Activated CD4-positive, alpha-beta memory T cell treated with anti-CD3 and anti-CD28 coated beads for 36 hours (primary cell): Measurements from ENCODE around the gene CUX1. TPM values are rescaled to one million over a fixed set of nuclear protein-coding genes. Genes with fewer than 3 reads are reported as not detected.

Experiments
- CTCF ChIA-PET: fragments of 350-600 bp; sonication (Branson Sonifier 250); formaldehyde crosslinking; loops from one replicate; lab custom pipeline; 2021; ENCODE audit warnings: antibody characterized with exemption, inconsistent platforms; lab: Charles Lee
- POLR2A ChIA-PET: fragments of 350-600 bp; sonication (Branson Sonifier 250); formaldehyde crosslinking; loops from one replicate; lab custom pipeline; 2021; ENCODE audit warnings: antibody characterized with exemption; lab: Charles Lee
- DNase-seq: peaks from one replicate; pipeline ENCODE4 v3.0.0-alpha.2; 2020
- H3K27ac Mint-ChIP-seq: one replicate; pipeline ENCODE4 v1.8.0; 2021; ENCODE audit warnings: mixed read lengths
- H3K27me3 Mint-ChIP-seq: one replicate; pipeline ENCODE4 v1.8.0; 2021; ENCODE audit warnings: mixed read lengths
- H3K36me3 Mint-ChIP-seq: one replicate; pipeline ENCODE4 v1.8.0; 2021; ENCODE audit warnings: mixed read lengths
- H3K4me1 Mint-ChIP-seq: one replicate; pipeline ENCODE4 v1.8.0; 2021; ENCODE audit warnings: low read depth, mixed read lengths
- H3K4me3 Mint-ChIP-seq: one replicate; pipeline ENCODE4 v1.8.0; 2021; ENCODE audit warnings: mild to moderate bottlenecking, mixed read lengths
- H3K9me3 Mint-ChIP-seq: one replicate; pipeline ENCODE4 v1.8.0; 2021; ENCODE audit warnings: mixed read lengths
- intact Hi-C: fragments of 100-400 bp; cut with micrococcal nuclease; formaldehyde crosslinking; loops from one replicate; pipeline ENCODE4 v1.15.1; 2023
- total RNA-seq, 2 experiments: library from RNA; stranded (reverse); gene quantifications; one replicate each; pipeline ENCODE4 v1.2.3, GENCODE V29; 2021

Gene CUX1
- total RNA-seq, 2 experiments from 2014 or later = 25.1 TPM

DNA sequence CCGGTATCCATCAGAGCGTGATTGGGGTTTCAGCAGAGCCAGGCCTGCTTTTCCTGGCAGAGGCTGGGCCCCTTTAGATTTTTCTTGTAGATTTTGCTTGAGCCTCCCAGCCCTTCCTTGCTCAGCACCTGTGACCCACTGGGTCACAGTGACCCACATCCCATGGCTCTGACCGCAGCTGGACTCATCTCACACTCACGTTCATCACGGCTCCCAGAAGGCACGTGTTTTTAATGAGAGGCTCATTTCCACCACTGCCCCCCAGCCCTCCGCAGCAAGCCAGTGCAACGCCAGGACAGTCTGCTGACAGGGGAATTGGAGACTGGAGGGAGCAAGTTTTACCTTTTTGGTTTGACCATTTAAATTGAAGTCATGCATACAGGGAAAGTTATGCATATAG is 155.7 kb downstream of the CUX1 start:
- intact Hi-C loops = no loop called here
- Mint-ChIP-seq H3K4me3 (no peak overlapping the region), H3K4me1 (no peaks in the 10 kb centered on the region), H3K36me3 (peaks cover 7% of the 10 kb centered on the region), H3K27ac (no peak overlapping the region), H3K27me3 (no peaks in the 10 kb centered on the region), H3K9me3 (no peaks in the 10 kb centered on the region)
- POLR2A ChIA-PET = no interaction called here
- no peak for DNase-seq
- CTCF ChIA-PET = no interaction called here

DNA sequence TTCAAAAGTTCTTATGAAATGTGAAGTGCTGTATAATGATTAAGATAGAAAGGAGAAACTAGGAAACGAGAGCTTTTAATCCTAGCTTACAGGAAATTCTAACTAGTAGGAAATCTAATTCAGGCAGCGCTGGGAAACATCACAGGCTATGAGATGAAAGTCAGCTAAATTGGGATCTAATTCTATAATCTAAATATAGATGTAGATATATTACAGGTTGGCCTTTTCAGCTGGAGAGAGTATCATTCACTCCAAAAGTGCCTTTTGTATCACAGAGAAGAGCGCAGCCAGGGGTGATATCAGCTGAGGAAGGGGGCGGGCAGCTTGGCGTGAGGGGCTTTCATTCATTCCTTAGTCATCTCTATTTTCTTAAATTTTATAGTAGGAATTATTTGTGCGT is 157.0 kb downstream of the CUX1 start:
- no peak for DNase-seq
- Mint-ChIP-seq H3K4me1 (no peaks in the 10 kb centered on the region), H3K36me3 (peaks cover 7% of the 10 kb centered on the region), H3K9me3 (no peaks in the 10 kb centered on the region), H3K27me3 (no peaks in the 10 kb centered on the region), H3K27ac (no peak overlapping the region), H3K4me3 (no peak overlapping the region)
- intact Hi-C loops = no loop called here
- ChIA-PET POLR2A (no interaction called here), CTCF (no interaction called here)

DNA sequence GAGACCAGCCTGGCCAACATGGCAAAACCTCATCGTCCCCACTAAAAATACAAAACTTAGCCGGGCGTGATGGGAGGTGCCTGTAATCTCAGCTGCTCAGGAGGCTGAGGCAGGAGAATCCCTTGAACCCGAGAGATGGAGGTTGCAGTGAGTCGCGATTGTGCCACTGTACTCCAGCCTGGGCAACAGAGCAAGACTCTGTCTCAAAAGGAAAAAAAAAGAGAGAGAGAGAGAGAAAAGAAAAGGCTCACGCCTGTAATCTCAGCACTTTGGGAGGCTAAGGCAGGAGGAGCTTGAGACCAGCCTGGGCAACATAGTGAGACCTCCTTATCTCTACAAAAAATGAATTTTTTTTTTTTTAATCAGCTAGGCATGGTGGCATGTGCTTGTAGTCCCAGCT is 157.6 kb downstream of the CUX1 start:
- ChIA-PET CTCF (no interaction called here), POLR2A (no interaction called here)
- Mint-ChIP-seq H3K27ac (no peak overlapping the region), H3K4me3 (no peak overlapping the region), H3K4me1 (no peaks in the 10 kb centered on the region), H3K9me3 (no peaks in the 10 kb centered on the region), H3K27me3 (no peaks in the 10 kb centered on the region), H3K36me3 (peaks cover 7% of the 10 kb centered on the region)
- intact Hi-C loops = no loop called here
- DNase-seq = no peak

DNA sequence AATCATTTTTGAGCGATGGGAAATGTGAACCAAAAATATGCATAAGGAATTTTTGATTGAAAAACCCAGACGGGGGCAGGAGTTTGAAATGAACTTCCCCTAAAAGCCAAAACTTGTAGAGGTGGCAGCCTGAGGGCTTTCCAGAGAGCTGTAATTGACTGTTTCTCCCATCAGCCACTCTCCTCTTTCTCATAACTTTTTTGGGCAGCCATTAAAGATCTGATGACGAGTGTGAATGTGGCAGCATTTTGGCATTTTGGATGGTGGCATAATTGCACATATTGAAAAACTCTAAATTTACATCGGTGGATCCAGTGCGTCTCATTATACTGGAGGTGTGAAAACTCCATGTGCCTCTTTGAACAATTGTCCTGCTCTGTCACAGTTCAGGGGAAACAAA is 159.0 kb downstream of the CUX1 start:
- POLR2A ChIA-PET = no interaction called here
- Mint-ChIP-seq H3K27me3 (no peaks in the 10 kb centered on the region), H3K4me1 (no peaks in the 10 kb centered on the region), H3K4me3 (no peak overlapping the region), H3K27ac (no peak overlapping the region), H3K9me3 (no peaks in the 10 kb centered on the region), H3K36me3 (peaks cover 2% of the 10 kb centered on the region)
- no peak for DNase-seq
- CTCF ChIA-PET = no interaction called here
- intact Hi-C loops = no loop called here

DNA sequence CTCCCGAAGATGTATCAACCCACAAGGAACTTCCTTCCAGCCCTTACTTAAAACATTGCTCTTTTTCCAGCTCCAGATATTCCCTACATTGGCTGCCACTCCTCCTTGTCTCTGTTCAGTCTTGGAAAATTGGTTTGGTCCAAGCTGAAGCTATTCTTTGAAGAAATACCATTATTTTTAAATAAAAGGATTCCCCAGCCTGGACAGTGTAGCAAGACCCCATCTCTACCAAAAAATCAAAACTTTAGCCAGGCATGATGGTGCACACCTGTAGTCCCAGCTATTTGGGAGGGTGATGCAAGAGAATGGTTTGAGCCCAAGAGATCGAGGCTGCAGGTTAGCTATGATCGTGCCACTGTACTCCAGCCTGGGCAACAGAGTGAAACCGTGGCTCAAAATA is 159.8 kb downstream of the CUX1 start:
- intact Hi-C loops = no loop called here
- Mint-ChIP-seq H3K9me3 (no peaks in the 10 kb centered on the region), H3K4me3 (no peak overlapping the region), H3K27ac (no peak overlapping the region), H3K4me1 (peaks cover 5% of the 10 kb centered on the region), H3K27me3 (no peaks in the 10 kb centered on the region), H3K36me3 (peaks cover 4% of the 10 kb centered on the region)
- CTCF ChIA-PET = interaction anchor here (1.2 kb wide), 1 partner anchor 28 kb away, joined by 3 read pairs; no protein-coding TSS in a partner anchor
- no peak for DNase-seq
- POLR2A ChIA-PET = no interaction called here

DNA sequence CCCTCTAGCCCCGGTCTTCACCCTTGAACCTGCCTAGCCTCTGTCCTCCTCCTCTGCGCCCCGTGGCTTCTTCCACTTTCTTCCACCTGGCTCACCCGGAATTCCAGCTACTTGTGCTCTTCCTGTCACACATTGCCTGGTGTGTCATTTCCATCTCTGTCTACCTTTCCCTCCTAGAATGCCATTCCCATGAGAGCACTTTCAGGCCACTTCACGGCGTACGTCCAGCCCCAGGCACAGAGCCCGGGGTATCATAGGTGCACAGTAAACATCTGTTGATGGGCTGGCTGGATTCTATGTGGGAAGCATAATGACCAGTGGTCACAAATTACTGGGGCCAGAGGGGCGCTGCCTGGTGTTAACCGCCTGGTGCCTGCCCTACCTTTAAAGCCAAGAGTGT is 161.3 kb downstream of the CUX1 start:
- Mint-ChIP-seq H3K9me3 (peaks cover 4% of the 10 kb centered on the region), H3K4me3 (no peak overlapping the region), H3K27me3 (no peaks in the 10 kb centered on the region), H3K4me1 (peaks cover 5% of the 10 kb centered on the region), H3K27ac (no peak overlapping the region), H3K36me3 (peaks cover 4% of the 10 kb centered on the region)
- ChIA-PET CTCF (no interaction called here), POLR2A (no interaction called here)
- intact Hi-C loops = no loop called here
- no peak for DNase-seq

DNA sequence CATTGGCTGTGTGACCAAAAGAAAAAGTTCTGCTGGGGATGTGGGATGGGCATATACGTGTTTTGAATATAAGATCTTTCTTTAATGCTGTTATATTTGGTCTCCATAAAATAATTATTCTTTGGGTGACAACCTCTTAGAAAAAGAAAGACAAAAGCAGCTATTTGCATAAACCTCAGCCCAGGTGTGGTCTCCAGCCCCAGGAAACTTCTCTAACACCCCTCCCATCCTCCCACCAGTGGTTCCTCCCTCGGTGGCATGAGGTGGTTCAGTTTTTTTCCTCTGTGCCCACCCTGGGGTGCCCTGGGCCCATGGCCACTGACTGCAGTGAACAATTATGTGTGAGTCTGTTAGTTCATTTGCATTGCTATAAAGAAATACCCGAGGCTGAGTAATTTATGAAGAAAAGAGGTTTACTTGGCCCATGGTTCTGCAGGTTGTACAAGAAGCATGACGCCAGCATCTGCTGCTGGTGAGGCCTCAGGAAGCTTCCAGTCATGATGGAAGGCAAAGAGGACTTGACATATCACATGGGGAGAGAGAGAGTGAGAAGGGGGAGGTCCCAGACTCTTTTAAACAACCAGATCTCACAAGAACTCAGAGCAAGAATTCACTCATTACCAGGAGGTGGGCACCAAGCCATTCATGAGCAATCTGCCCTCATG is 165.9 kb downstream of the CUX1 start:
- peaks cover 5% of the 10 kb centered on the region for H3K4me1 Mint-ChIP-seq
- CTCF ChIA-PET = no interaction called here
- peaks cover 1% of the 10 kb centered on the region for H3K36me3 Mint-ChIP-seq
- intact Hi-C loops = no loop called here
- no peak for DNase-seq
- no peak overlapping the region for H3K4me3 Mint-ChIP-seq
- no peaks in the 10 kb centered on the region for H3K27me3 Mint-ChIP-seq
- peaks cover 4% of the 10 kb centered on the region for H3K9me3 Mint-ChIP-seq
- H3K27ac Mint-ChIP-seq = no peak overlapping the region
- POLR2A ChIA-PET = no interaction called here

DNA sequence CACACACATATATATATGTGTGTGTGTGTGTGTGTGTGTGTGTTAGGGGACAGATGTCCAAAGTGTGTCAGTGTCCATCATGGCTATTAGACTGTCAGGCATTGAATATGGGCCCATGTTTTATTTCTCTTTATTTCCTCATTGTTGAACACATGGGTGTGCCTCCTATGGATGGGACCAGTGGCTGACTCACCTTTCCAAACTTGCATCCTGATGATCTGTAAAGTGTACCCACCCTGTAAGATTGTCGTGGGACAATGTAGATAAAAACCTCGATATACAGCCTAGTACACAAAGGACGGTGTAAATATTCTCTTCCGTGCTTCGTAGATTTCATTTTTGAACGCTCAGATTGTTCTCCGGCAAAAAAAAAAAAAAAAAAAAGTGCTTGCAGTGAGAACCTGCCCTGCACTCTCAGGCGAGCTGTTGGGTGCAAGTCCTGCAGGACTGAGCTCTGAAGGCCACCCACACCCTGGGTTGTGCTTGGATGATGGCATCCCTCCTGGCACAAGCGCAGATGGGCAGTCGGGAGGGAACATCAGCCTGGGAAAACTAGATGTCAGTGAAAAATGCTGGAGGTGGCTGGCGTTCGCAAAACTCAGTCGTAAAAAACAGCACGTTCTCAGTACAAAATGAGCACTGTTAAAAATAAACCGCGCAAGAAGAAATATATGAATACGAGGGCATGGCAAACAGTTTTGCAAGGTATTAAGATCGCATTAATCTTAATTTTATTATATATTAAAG is 166.9 kb downstream of the CUX1 start:
- DNase-seq = no peak
- POLR2A ChIA-PET = no interaction called here
- Mint-ChIP-seq H3K36me3 (peaks cover 4% of the 10 kb centered on the region), H3K4me3 (no peak overlapping the region), H3K9me3 (peaks cover 4% of the 10 kb centered on the region), H3K4me1 (peaks cover 5% of the 10 kb centered on the region), H3K27me3 (no peaks in the 10 kb centered on the region), H3K27ac (no peak overlapping the region)
- intact Hi-C loops = no loop called here
- CTCF ChIA-PET = interaction anchor here (1.2 kb wide), 1 partner anchor 26 kb away, joined by 3 read pairs; no protein-coding TSS in a partner anchor

DNA sequence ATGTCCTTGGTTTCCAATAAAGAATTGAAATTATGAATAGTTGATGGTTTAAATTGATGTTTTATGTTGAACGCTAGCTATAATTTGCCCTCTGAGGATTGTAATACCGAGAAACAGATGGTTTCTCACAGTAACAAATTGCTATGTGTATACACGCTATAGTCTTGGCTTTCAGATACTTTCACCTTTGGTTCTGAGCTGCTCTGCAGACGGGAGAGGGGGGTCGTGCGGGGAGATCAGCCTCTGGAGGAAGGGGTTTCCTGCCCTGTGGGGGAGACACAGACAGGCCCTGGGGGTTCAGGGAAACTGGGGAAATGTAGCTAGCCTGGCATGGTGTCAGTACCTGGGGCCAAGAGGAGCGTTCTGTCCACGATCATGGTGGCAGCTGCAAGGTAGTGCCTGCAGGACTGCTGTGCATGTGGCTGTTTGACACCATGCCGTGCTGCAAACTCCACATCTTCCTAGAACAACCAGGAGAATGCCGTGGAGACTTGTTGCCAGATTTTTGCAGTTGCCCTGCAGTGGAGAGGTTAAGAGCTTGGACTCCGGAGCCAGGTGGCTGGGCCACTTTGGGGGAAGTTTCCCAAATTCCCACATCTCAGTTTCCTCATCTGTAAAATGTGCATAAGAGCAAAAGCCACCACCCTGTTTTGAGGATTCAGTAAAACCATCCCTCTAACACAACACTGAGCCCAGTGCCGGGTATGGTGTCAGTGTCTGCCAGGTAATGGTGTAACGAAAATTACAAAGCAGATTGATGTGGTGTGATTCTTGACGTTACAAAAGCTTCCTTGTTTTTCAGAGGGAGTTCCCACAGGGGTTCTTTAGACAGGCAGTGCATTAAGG is 167.9 kb downstream of the CUX1 start:
- intact Hi-C loops = no loop called here
- CTCF ChIA-PET = interaction anchor here (0.7 to 1.2 kb wide), 2 partner anchors 27 to 38 kb away, joined by 3 read pairs; no protein-coding TSS in a partner anchor
- peaks cover 5% of the 10 kb centered on the region for H3K4me1 Mint-ChIP-seq
- DNase-seq = no peak
- H3K36me3 Mint-ChIP-seq = peaks cover 4% of the 10 kb centered on the region
- no peak overlapping the region for H3K27ac Mint-ChIP-seq
- H3K4me3 Mint-ChIP-seq = no peak overlapping the region
- POLR2A ChIA-PET = no interaction called here
- peaks cover 4% of the 10 kb centered on the region for H3K9me3 Mint-ChIP-seq
- H3K27me3 Mint-ChIP-seq = no peaks in the 10 kb centered on the region

DNA sequence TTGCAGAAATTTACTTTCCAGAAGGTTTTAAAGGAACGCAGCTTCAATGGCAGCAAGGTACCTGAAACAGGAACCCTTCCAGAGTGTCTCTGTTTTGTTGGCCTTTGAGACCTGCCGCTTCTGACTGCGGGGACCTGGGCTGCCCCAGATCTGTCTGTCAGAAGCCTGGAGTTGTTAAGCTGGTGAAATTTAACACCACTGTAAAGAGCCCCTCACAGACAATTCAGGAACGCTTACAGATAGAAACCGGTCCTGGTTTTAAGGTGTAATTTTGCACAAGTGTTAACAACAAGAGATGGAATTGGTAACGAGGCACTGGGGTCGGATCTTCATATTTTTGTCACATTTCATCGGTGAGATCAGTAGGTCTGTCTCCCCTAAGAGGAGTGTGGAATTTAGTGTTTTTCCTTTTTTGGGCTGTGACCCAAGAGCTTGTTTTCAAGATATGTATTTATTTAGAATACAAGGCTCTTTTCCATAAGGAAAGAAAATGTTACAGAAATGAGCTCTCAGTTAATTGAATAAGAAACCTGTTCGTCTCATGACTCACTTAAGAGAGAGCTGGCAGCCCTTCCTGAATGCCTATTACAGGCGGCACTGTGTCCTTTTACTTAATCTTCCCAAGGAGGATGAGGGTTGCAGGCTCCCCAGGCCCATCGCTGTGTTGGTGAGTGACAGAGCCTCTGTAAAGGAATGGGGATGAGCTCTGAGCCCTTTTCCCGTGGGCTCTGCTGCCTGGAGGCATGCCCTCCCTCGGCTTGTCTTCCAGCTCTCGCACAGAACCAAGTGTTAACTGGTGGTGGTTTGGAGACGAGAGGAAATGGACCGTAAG is 168.7 kb downstream of the CUX1 start:
- ChIA-PET CTCF (interaction anchor here (0.7 to 1.2 kb wide), 2 partner anchors 28 to 38 kb away, joined by 3 read pairs; no protein-coding TSS in a partner anchor), POLR2A (no interaction called here)

DNA sequence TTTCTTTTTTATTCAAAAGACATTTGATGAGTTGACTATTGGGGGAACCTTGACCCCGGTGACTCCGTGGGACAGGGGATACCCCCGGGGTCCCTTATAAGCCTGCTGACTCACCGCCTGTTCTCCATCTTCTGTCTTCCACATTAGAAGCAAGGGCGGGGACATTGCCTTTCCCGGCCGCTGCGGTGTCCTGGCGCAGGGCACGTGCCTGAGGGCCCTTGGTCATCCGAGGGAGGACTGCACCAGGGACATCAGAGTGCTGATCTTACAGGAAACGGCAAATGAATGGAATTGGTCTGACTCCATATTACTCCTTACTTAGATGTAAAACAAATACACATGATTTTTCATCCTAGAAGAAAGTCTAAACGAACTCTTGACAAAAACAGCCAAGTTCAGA is 170.1 kb downstream of the CUX1 start:
- Mint-ChIP-seq H3K27me3 (no peaks in the 10 kb centered on the region), H3K4me1 (no peaks in the 10 kb centered on the region), H3K27ac (no peak overlapping the region), H3K4me3 (no peak overlapping the region), H3K9me3 (peaks cover 4% of the 10 kb centered on the region), H3K36me3 (peaks cover 2% of the 10 kb centered on the region)
- intact Hi-C loops = no loop called here
- CTCF ChIA-PET = no interaction called here
- DNase-seq = no peak
- POLR2A ChIA-PET = no interaction called here

More for the DNA sequence above, 168.7 kb downstream of the CUX1 start:
- H3K4me3 Mint-ChIP-seq = no peak overlapping the region
- peaks cover 5% of the 10 kb centered on the region for H3K4me1 Mint-ChIP-seq
- no peak for DNase-seq
- intact Hi-C loops = no loop called here
- H3K9me3 Mint-ChIP-seq = peaks cover 4% of the 10 kb centered on the region
- peaks cover 4% of the 10 kb centered on the region for H3K36me3 Mint-ChIP-seq
- no peaks in the 10 kb centered on the region for H3K27me3 Mint-ChIP-seq
- H3K27ac Mint-ChIP-seq = no peak overlapping the region
